ENCODE results near the gene SHB.

DNA sequence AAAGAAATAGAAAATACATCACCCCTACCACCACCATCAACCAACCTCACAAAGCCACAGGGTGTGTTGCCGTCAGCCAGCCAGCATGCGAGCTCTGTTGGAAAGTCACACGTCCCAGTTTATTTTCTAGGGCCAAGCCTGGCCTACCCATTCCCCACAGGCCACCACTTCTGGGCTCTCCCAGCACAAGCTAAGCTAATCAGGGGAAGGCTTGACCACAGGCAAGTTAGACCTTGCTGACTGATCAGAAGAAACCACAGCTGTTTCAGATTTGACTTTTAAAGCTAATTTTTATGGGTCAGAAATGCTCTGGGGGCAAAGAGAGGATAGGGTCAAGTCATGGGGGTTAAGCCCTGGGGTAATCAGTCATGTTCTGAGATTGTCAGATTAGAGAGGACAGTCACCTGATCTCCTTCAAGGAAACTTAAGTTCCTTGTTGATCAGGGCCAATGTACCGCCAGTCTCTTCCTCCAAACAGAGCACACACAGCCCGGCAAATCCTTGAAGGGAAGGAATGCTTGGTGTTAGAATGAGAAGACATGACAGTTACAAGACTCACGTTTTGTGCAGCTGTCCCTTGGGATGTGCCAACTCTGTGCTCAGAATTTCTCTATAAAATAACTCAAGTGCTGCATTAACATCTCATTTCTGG, 7.6 kb downstream of the SHB start:
- TF ChIP-seq POLR2A (IDR thresholded peaks at IDR 0.05) = no peak
- TF ChIP-seq, protein P1, sequence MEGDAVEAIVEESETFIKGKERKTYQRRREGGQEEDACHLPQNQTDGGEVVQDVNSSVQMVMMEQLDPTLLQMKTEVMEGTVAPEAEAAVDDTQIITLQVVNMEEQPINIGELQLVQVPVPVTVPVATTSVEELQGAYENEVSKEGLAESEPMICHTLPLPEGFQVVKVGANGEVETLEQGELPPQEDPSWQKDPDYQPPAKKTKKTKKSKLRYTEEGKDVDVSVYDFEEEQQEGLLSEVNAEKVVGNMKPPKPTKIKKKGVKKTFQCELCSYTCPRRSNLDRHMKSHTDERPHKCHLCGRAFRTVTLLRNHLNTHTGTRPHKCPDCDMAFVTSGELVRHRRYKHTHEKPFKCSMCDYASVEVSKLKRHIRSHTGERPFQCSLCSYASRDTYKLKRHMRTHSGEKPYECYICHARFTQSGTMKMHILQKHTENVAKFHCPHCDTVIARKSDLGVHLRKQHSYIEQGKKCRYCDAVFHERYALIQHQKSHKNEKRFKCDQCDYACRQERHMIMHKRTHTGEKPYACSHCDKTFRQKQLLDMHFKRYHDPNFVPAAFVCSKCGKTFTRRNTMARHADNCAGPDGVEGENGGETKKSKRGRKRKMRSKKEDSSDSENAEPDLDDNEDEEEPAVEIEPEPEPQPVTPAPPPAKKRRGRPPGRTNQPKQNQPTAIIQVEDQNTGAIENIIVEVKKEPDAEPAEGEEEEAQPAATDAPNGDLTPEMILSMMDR (IDR thresholded peaks at IDR 0.05) = no peak
